ENCODE data around the gene IFFO2. TPM values are rescaled to one million over a fixed set of nuclear protein-coding genes. Genes with fewer than 3 reads are reported as not detected.

IFFO2 gene
- total and polyA plus RNA-seq, 2 donors (not counting 3 experiments of a cell fraction or from before 2014, with no cell fraction given): 31.1 to 31.3 TPM

GRCh38 chr1:18957532-18958300, 1.2 kb upstream of the IFFO2 start:
- Histone ChIP-seq H4K20me1 (replicated peaks; ENCODE audit: control insufficient read depth, extremely low read depth, insufficient read depth, low read length) (no peaks in the 10 kb centered on the region), H3K4me2 (ENCODE audit: insufficient read depth, low read length) (no peak overlapping the region), H2AFZ (ENCODE audit: low read depth, low read length) (peak overlapping the region; percentile 98), H3K36me3 (ENCODE audit: control insufficient read depth in 2 of 2, extremely low read depth in 1 of 2, insufficient read depth in 2 of 2, low read length in 2 of 2) (no peaks in the 10 kb centered on the region), H3K4me1 (ENCODE audit: control insufficient read depth, extremely low read depth, insufficient read depth, low read length) (peaks cover 22% of the 10 kb centered on the region), H3K4me3 (replicated peaks in 1 of 3; ENCODE audit: insufficient read depth in 1 of 3, low read depth in 1 of 3, low read length in 3 of 3) (no peak overlapping the region), H3K9ac (replicated peaks; ENCODE audit: extremely low read depth, insufficient read depth, low read length) (no peak overlapping the region), H3K27me3 (ENCODE audit: control insufficient read depth in 2 of 2, insufficient read depth in 2 of 2, low read length in 2 of 2) (peaks cover 4 to 9% of the 10 kb centered on the region in 2 experiments), H3K79me2 (ENCODE audit: control insufficient read depth, insufficient read depth, low read length) (peaks cover 37% of the 10 kb centered on the region), H3K27ac (ENCODE audit: insufficient read depth, low read depth, low read length) (no peak overlapping the region), H3K9me1 (replicated peaks; ENCODE audit: control insufficient read depth, extremely low read depth, insufficient read depth, low read length) (no peaks in the 10 kb centered on the region), H3K9me3 (replicated peaks; ENCODE audit: control insufficient read depth, insufficient read depth, low read length) (no peaks in the 10 kb centered on the region)
- dilution Hi-C loops (cut with MboI; ENCODE audit: extremely low pct_ligation_motif_present, low sequenced_read_pairs): no loop called here
- TF ChIP-seq MYC (IDR thresholded peaks at IDR 0.05; ENCODE audit: low read depth, low read length): no peak
- no peak for TF ChIP-seq MAX (IDR thresholded peaks at IDR 0.05; ENCODE audit: insufficient read depth, insufficient read length)
- TF ChIP-seq CTCF (IDR thresholded peaks at IDR 0.05; ENCODE audit: extremely low read depth in 1 of 2, insufficient read depth in 1 of 2, low read depth in 1 of 2, low read length in 2 of 2): no peak
- TF ChIP-seq EZH2 (IDR thresholded peaks at IDR 0.05; ENCODE audit: borderline replicate concordance, low read depth, low read length, severe bottlenecking): no peak
- TF ChIP-seq JUN (IDR thresholded peaks at IDR 0.05; ENCODE audit: borderline replicate concordance, insufficient read depth, insufficient read length, low read depth): no peak
- no peak for TF ChIP-seq GATA2 (IDR thresholded peaks at IDR 0.05; ENCODE audit: insufficient read depth, insufficient read length, low read depth, low read length)
- TF ChIP-seq POLR2A (IDR thresholded peaks at IDR 0.05; ENCODE audit: low read depth, low read length): no peak
- no peak for TF ChIP-seq POLR2AphosphoS5 (IDR thresholded peaks at IDR 0.05; ENCODE audit: insufficient read depth, low read depth, low read length)
- TF ChIP-seq FOS (IDR thresholded peaks at IDR 0.05; ENCODE audit: borderline replicate concordance, insufficient read depth, low read length): no peak
- FAIRE-seq: peak; percentile 47
- DNase-seq (ENCODE audit: low read depth, low spot score): no peak
- CTCF ChIA-PET: interaction anchor here (4.4 to 6.6 kb wide), 3 partner anchors 15 to 50 kb away, joined by 32 to 113 read pairs (median 50); no protein-coding TSS in a partner anchor
- BruUV-seq (replicated peaks): no TSS peak
- intact Hi-C loops (cut with micrococcal nuclease): no loop called here
- POLR2A ChIA-PET: interaction anchor here (1.9 to 2.3 kb wide), 2 partner anchors 15 to 31 kb away, joined by 8 to 17 read pairs; no protein-coding TSS in a partner anchor
